ENCODE measurements around the gene CDK2AP2.

DNA sequence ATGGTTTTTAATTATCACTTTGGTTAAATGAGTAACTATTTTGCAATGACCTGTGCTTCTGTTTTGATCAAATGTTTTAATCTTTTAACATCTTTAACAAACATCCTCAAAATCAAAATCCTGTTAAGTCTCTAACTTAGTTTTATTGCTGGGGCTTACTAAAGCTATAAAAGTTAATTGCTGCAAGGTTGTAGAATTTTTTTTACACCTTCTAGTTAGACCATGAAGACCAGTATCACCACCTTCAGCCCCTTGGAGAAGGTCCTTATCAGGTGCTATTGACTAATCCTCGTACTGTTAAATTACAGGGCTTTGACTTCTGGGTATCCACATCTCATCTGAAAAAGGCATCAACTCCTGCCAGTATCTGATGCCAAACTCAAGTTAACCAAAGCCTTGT lies 27.6 kb upstream of the CDK2AP2 start:
- no peak for TF ChIP-seq CTCF (IDR thresholded peaks at IDR 0.05)
- no peak for TF ChIP-seq POLR2A (IDR thresholded peaks at IDR 0.05)

Measured in esophagus squamous epithelium (tissue), 4 donors.